ENCODE results near the gene KATNB1.
"Not testable (repeated sequence)": the region's sequence is repeated elsewhere in the genome, so short reads cannot be mapped to it uniquely, and the experiment has no call there.

KATNB1 gene

GRCh38 chr16:57725976-57726375 lies 9.6 kb upstream of the KATNB1 start:
- DNase-seq (ENCODE audit: low read depth): no peak

- DNase-seq (ENCODE audit: low read depth): no peak
These were observed 9.1 kb upstream of the KATNB1 start for GRCh38 chr16:57726433-57726947.

- DNase-seq (ENCODE audit: low read depth): no peak
These were observed 8.0 kb upstream of the KATNB1 start for GRCh38 chr16:57727610-57728009.

GRCh38 chr16:57728336-57729181 lies 7.0 kb upstream of the KATNB1 start:
- DNase-seq (ENCODE audit: low read depth): no peak

GRCh38 chr16:57729182-57729484 lies 6.4 kb upstream of the KATNB1 start:
- DNase-seq (ENCODE audit: low read depth): no peak

GRCh38 chr16:57729852-57730251 lies 5.7 kb upstream of the KATNB1 start:
- not testable (repeated sequence) for DNase-seq (ENCODE audit: low read depth)

- no peak for DNase-seq (ENCODE audit: low read depth)
These were observed 4.5 kb upstream of the KATNB1 start for GRCh38 chr16:57730771-57731730.

GRCh38 chr16:57732037-57732436 lies 3.5 kb upstream of the KATNB1 start:
- DNase-seq (ENCODE audit: low read depth): no peak

GRCh38 chr16:57732714-57733113 lies 2.9 kb upstream of the KATNB1 start:
- no peak for DNase-seq (ENCODE audit: low read depth)

- no peak for DNase-seq (ENCODE audit: low read depth)
These were observed 1.2 kb upstream of the KATNB1 start for GRCh38 chr16:57734308-57734924.

- peak; percentile 99 for DNase-seq (ENCODE audit: low read depth)
These were observed 430 bp upstream of the KATNB1 start for GRCh38 chr16:57734925-57735754.

- DNase-seq (ENCODE audit: low read depth): peak; percentile 66
These were observed 1.1 kb downstream of the KATNB1 start for GRCh38 chr16:57736419-57737351.

GRCh38 chr16:57738844-57739243 lies 3.3 kb downstream of the KATNB1 start:
- no peak for DNase-seq (ENCODE audit: low read depth)

- DNase-seq (ENCODE audit: low read depth): no peak
These were observed 4.3 kb downstream of the KATNB1 start for GRCh38 chr16:57739756-57740422.

GRCh38 chr16:57740423-57741071 lies 5.0 kb downstream of the KATNB1 start:
- DNase-seq (ENCODE audit: low read depth): no peak

GRCh38 chr16:57741660-57742191 lies 6.2 kb downstream of the KATNB1 start:
- no peak for DNase-seq (ENCODE audit: low read depth)

- no peak for DNase-seq (ENCODE audit: low read depth)
These were observed 7.0 kb downstream of the KATNB1 start for GRCh38 chr16:57742543-57742942.

- no peak for DNase-seq (ENCODE audit: low read depth)
These were observed 7.9 kb downstream of the KATNB1 start for GRCh38 chr16:57743458-57743857.

All from CMK (cell line).